Hypothalamus (tissue), 51 donors: ENCODE results near the gene PTPRN2.
"Not testable (repeated sequence)": the region's sequence is repeated elsewhere in the genome, so short reads cannot be mapped to it uniquely, and the experiment has no call there.

ENCODE experiments used
- DNase-seq, 51 donors: peaks; one replicate each; lab custom pipeline; 2025; lab: John Stamatoyannopoulos, UW

Gene PTPRN2

GRCh38 chr7:158280448-158281144 lies 307.0 kb downstream of the PTPRN2 start:
- no peak for DNase-seq

GRCh38 chr7:158279539-158280447 lies 307.8 kb downstream of the PTPRN2 start:
- DNase-seq: no peak

GRCh38 chr7:158278745-158279320 lies 308.8 kb downstream of the PTPRN2 start:
- no peak for DNase-seq

DNA sequence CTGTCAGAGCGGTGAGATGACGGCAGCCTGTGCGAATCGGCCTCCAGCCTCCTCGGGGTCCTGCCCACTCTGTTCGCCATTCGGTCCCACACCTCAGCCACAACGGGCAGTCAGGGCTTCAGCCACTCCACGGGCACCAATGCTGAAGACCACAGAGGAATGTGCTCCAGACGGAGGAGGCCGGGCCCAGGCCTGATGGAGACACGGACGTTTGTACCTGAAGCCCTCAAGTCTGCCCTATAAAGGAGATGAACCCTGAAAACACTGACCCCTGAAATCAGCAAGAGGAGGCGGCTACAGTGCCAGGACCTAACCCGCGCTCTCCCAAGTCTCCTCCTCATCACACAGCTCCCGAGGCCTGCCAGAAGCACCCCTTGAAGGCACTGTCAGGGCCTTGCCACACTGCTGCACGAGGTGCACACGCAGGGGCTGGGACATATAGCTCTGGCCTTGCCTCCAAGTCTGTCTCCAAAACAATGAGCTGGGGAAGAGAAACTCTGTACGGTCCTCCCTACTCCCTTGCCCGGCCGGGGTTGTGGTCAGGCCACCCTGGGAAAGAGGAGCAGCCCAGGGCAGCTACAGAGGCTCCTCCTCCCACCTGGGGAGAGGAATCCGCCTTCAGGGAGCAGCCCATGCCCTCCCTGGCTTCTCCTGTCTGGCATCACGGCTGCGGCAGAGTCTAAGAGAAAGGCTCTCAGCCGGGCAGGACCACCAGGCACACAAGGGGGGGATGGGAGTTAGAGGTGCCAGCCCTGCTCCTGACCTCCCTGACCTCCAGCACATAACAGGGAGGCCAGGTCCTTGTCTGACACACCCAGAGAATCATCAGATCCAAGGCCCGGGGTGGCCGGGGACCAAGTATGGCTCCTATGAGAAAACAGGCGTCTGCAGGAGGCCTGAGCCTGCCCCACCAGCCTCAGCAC lies 310.1 kb downstream of the PTPRN2 start:
- DNase-seq: no peak

- no peak for DNase-seq
These were observed 311.0 kb downstream of the PTPRN2 start for GRCh38 chr7:158276414-158277218.

GRCh38 chr7:158275711-158276413 lies 311.8 kb downstream of the PTPRN2 start:
- no peak for DNase-seq

- DNase-seq: no peak
These were observed 312.6 kb downstream of the PTPRN2 start for GRCh38 chr7:158274996-158275395.

GRCh38 chr7:158274404-158274811 lies 313.2 kb downstream of the PTPRN2 start:
- DNase-seq: no peak

DNA sequence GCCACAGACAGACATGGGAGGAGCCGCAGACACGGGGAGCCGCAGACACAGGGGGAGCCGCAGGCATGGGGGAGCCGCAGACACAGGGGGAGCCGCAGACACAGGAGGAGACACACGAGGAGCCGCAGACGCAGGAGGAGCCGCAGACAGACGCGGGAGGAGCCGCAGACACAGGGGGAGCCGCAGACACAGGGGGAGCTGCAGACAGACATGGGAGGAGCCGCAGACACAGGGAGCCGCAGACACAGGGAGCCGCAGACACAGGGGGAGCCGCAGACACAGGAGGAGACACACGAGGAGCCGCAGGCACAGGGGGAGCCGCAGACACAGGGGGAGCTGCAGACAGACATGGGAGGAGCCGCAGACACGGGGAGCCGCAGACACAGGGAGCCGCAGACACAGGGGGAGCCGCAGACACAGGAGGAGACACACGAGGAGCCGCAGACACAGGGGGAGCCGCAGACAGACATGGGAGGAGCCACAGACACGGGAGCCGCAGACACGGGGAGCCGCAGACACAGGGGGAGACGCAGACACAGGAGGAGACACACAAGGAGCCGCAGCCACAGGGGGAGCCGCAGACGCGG lies 313.8 kb downstream of the PTPRN2 start:
- not testable (repeated sequence) for DNase-seq

DNA sequence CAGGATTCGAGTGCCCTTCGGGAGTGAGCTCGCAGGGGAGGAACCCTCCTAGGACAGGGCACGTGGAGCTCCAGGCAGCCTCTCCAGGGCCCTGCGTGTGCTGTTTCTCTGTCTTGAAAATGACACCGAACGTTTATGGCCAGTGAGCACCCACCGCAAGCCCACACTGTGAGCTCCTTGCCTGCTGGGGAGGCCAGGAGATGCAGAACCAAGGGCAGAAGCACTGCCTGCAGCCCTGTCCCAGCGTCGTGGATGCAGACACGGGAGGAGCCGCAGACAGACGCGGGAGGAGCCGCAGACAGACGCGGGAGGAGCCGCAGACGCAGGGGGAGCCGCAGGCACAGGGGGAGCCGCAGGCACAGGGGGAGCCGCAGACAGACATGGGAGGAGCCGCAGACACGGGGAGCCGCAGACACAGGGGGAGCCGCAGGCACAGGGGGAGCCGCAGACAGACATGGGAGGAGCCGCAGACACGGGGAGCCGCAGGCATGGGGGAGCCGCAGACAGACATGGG lies 314.4 kb downstream of the PTPRN2 start:
- no peak for DNase-seq

- no peak for DNase-seq
These were observed 315.0 kb downstream of the PTPRN2 start for GRCh38 chr7:158272509-158273137.

- DNase-seq: no peak
These were observed 315.5 kb downstream of the PTPRN2 start for GRCh38 chr7:158272091-158272490.

DNA sequence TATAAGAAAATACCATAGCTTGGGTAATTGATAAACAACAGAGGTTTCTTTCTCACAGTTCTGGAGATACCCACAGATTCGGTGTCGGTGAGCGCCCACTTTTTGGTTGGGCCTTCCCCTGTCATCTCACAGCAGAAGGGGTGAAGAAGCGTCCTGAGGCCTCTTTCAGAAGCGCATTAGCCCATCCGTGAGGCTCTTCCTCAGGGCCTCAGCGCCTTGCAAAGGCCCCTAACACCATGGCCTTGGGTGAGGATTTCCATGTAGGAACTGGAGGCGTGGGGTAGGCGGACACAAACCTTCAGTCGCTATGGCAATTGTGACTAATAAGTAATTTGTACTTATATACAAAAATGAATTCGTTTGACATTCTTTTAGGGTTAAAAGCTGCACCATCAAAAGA lies 316.0 kb downstream of the PTPRN2 start:
- DNase-seq: no peak

DNA sequence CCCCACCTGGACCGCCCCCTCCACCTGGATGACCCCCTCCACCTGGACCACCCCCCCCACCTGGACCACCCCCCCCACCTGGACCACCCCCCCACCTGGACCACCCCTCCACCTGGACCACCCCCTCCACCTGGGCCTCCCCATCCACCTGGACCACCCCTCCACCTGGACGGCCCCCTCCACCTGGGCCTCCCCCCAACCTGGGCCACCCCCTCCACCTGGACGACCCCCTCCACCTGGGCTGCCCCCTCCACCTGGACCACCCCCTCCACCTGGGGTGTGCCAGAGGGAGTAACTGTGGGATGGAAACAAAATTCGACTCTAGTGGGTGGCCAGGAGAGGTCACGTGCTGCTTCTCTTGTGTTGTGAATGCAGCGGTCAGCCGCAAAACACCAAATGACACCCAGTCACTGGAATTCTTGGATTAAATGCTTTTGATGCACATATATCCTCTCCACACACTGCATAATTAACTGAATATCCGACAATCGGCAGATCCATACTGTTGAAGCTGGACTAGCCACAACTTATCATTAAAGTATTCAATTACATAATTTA lies 316.7 kb downstream of the PTPRN2 start:
- no peak for DNase-seq

GRCh38 chr7:158270106-158270775 lies 317.4 kb downstream of the PTPRN2 start:
- DNase-seq: no peak

DNA sequence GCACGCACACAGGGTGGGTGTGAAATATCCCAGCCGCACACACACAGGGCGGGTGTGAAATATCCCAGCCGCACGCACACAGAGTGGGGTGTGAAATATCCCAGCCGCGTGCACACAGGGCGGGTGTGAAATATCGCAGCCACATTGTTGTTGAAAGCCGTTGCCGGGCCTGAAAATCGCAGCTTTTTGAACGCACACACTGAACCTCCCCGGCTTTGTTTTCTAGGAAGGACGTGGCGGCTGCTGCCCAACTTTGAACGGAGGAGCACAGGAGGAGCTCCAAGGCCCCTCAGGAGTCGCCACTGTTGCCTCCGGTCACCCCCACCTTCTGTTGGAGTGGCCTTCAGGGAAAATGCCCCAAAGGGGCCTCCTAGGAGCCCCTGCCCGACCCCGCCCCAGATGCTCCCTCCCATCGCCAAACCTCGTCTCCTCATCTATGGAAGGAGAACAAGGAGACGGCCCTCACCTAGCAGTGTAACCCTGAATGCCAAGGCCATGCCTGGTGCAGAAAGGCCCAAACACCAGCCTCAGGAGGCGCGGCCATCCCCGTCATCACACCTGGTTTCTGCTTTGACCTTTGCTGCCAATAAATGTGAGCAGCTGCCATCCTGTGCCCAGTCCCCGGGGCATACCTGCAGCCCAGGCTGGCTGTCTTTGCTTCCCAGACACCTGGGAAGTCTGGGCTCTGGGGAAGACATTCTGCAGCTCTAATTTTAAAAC lies 318.6 kb downstream of the PTPRN2 start:
- DNase-seq: no peak
